Stomach smooth muscle (tissue), 2 donors: ENCODE results near the gene CDC7.

Experiments
- H3K27ac ChIP-seq: one replicate; pipeline ENCODE4 v1.7.0; 2013; ENCODE audit warnings: mild to moderate bottlenecking, low read length, inconsistent platforms
- H3K27me3 ChIP-seq, 2 donors: one replicate each; pipeline ENCODE4 v1.7.0; 2013; ENCODE audit warnings: low read length in 2 of 2; ENCODE audit not compliant: insufficient read depth in 2 of 2, control insufficient read depth in 1 of 2
- H3K36me3 ChIP-seq, 2 donors: one replicate each; pipeline ENCODE4 v1.7.0; 2013; ENCODE audit warnings: low read length in 2 of 2; ENCODE audit not compliant: control insufficient read depth in 2 of 2, insufficient read depth in 2 of 2
- H3K4me1 ChIP-seq: one replicate; pipeline ENCODE4 v1.7.0; 2013; ENCODE audit warnings: low read length; ENCODE audit not compliant: control insufficient read depth, insufficient read depth
- H3K4me3 ChIP-seq, 2 donors: one replicate each; pipeline ENCODE4 v1.7.0; 2013; ENCODE audit warnings: low read length in 2 of 2
- H3K9ac ChIP-seq, 2 donors: one replicate each; pipeline ENCODE4 v1.7.0; 2013; ENCODE audit warnings: low read length in 2 of 2, mild to moderate bottlenecking in 1 of 2
- H3K9me3 ChIP-seq, 2 donors: one replicate each; pipeline ENCODE4 v1.7.0; 2013; ENCODE audit warnings: low read length in 2 of 2; ENCODE audit not compliant: control insufficient read depth in 2 of 2
- donor health status: healthy.
- donor health status: Pancreatic carcinoma.

The CDC7 gene

GRCh38 chr1:91546876-91547275 lies 46.2 kb downstream of the CDC7 start:
- Histone ChIP-seq H3K27ac (no peak overlapping the region), H3K9me3 (no peaks in the 10 kb centered on the region), H3K4me3 (no peak overlapping the region), H3K9ac (no peak overlapping the region), H3K4me1 (no peaks in the 10 kb centered on the region), H3K36me3 (no peaks in the 10 kb centered on the region), H3K27me3 (no peaks in the 10 kb centered on the region)

- no peak overlapping the region for H3K4me3 ChIP-seq
- no peak overlapping the region for H3K9ac ChIP-seq
- no peak overlapping the region for H3K27ac ChIP-seq
- no peaks in the 10 kb centered on the region for H3K9me3 ChIP-seq
- no peaks in the 10 kb centered on the region for H3K36me3 ChIP-seq
- no peaks in the 10 kb centered on the region for H3K4me1 ChIP-seq
- H3K27me3 ChIP-seq, result no peaks in the 10 kb centered on the region
Measured at GRCh38 chr1:91548376-91549040, 47.9 kb downstream of the CDC7 start.

- Histone ChIP-seq H3K4me1 (no peaks in the 10 kb centered on the region), H3K36me3 (no peaks in the 10 kb centered on the region), H3K27ac (no peak overlapping the region), H3K9me3 (no peaks in the 10 kb centered on the region), H3K27me3 (no peaks in the 10 kb centered on the region), H3K9ac (no peak overlapping the region), H3K4me3 (no peak overlapping the region)
Measured at GRCh38 chr1:91549041-91549735, 48.5 kb downstream of the CDC7 start.

DNA sequence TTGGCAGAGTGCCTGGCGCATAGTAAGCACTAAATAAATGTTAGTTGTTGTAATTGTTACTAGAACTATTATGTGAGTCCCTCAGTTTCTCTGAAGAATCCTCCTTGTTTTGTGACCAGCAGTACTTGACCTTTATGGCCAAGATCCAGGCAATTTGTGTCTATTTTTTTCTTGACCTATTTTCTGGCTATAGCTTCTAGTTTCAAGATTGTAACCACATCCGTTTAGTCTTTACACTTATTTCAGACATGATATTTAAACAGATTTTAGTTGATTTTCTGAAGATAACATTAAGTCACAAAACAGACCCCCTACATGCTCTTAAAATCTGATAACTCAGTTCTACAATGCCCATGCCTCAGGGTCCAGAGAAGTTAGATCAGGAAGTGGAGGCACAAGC lies 50.3 kb downstream of the CDC7 start:
- Histone ChIP-seq H3K4me1 (no peaks in the 10 kb centered on the region), H3K27ac (no peak overlapping the region), H3K9ac (no peak overlapping the region), H3K9me3 (no peaks in the 10 kb centered on the region), H3K27me3 (no peaks in the 10 kb centered on the region), H3K4me3 (no peak overlapping the region), H3K36me3 (no peaks in the 10 kb centered on the region)

DNA sequence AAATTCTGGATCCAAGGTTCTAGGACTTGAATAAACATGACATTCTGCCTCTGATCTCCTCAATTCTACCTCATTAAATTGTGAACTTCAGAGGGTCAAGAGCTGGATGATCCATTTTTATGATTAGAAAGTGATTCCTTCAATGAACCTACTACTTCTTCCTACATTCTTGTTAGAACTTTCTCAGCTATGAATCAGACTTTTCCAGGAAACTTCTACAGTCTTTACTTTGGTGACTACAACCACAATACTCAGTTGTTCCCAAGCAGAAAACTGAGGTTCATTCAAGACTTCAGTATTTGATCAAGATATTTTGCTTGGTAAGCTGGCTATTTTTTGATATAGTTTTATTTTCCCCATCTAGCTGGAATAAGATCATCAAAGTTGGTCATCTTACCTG lies 51.4 kb downstream of the CDC7 start:
- Histone ChIP-seq H3K9ac (no peak overlapping the region), H3K27me3 (no peaks in the 10 kb centered on the region), H3K9me3 (no peaks in the 10 kb centered on the region), H3K4me3 (no peak overlapping the region), H3K36me3 (no peaks in the 10 kb centered on the region), H3K27ac (no peak overlapping the region), H3K4me1 (peaks cover 4% of the 10 kb centered on the region)

DNA sequence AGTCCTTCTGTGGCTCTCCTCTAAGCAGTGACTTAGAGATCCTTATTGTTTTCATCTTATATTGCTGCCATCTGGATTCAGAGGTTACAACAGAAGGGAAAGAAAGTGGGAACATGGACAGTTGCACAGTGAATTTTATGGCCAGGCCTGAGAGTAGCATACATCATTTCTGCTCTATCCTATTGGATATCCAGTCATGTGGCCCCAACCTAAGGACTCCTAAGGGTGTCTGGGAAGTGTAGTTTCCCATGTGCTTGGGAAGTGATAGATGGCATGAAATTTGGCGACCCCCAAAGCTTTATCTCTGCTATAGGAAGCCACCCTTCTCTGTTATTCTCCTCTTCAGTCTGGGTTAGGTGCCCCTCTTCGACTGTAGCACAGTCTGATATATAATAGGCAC lies 51.9 kb downstream of the CDC7 start:
- H3K36me3 ChIP-seq, result no peaks in the 10 kb centered on the region
- H3K4me3 ChIP-seq, result no peak overlapping the region
- no peaks in the 10 kb centered on the region for H3K9me3 ChIP-seq
- H3K27me3 ChIP-seq, result no peaks in the 10 kb centered on the region
- no peak overlapping the region for H3K9ac ChIP-seq
- peaks cover 8% of the 10 kb centered on the region for H3K4me1 ChIP-seq
- no peak overlapping the region for H3K27ac ChIP-seq

GRCh38 chr1:91553177-91553591 lies 52.5 kb downstream of the CDC7 start:
- no peak overlapping the region for H3K27ac ChIP-seq
- H3K4me1 ChIP-seq, result peaks cover 8% of the 10 kb centered on the region

GRCh38 chr1:91555074-91555730 lies 54.6 kb downstream of the CDC7 start:
- Histone ChIP-seq H3K27ac (no peak overlapping the region), H3K9me3 (no peaks in the 10 kb centered on the region), H3K27me3 (no peaks in the 10 kb centered on the region), H3K36me3 (no peaks in the 10 kb centered on the region), H3K4me1 (peaks cover 8% of the 10 kb centered on the region), H3K9ac (no peak overlapping the region), H3K4me3 (no peak overlapping the region)

More at GRCh38 chr1:91553177-91553591, 52.5 kb downstream of the CDC7 start:
- Histone ChIP-seq H3K9me3 (no peaks in the 10 kb centered on the region), H3K9ac (no peak overlapping the region), H3K4me3 (no peak overlapping the region), H3K36me3 (no peaks in the 10 kb centered on the region), H3K27me3 (no peaks in the 10 kb centered on the region)

DNA sequence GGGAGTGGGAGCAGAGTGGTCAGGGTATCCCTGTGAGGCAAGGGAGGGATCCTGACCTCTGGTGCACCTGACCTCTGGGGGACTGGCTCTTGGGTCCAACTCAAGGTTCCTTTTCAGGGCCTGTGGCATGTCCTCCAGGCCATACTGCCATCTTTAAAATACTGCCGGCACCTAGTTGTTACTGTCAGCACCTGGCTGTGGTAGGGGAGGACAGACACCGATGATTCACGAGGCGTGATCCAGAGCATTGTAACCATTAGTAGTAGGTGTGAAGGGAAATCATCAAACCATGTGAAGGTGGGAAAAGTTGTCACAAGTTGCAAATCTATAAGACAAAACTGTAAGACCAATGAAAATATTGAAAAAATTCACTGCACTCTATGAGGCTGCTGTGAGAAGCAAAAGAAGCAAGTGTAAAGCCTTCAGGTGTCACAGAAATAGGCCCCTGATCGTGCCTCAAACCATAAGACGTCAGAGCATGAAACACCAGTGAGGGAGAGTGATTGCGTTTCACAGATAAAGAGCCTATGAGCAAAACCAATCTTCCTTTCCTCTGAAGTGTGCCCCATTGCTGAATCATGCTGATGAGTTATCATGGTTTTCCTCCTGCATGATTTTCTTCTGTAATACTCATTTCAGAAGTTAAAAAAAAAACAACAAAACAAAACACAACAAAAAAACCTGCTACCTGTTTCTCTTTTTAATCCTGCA lies 55.3 kb downstream of the CDC7 start:
- no peaks in the 10 kb centered on the region for H3K9me3 ChIP-seq
- peaks cover 8% of the 10 kb centered on the region for H3K4me1 ChIP-seq
- no peak overlapping the region for H3K27ac ChIP-seq
- no peak overlapping the region for H3K9ac ChIP-seq
- no peaks in the 10 kb centered on the region for H3K27me3 ChIP-seq
- no peak overlapping the region for H3K4me3 ChIP-seq
- H3K36me3 ChIP-seq, result no peaks in the 10 kb centered on the region

GRCh38 chr1:91556556-91556955 lies 55.9 kb downstream of the CDC7 start:
- H3K27me3 ChIP-seq, result no peaks in the 10 kb centered on the region
- H3K4me3 ChIP-seq, result no peak overlapping the region
- no peaks in the 10 kb centered on the region for H3K36me3 ChIP-seq
- no peak overlapping the region for H3K9ac ChIP-seq
- peaks cover 8% of the 10 kb centered on the region for H3K4me1 ChIP-seq
- no peak overlapping the region for H3K27ac ChIP-seq
- H3K9me3 ChIP-seq, result no peaks in the 10 kb centered on the region
